GM12878 (cell line): Measurements from ENCODE around the gene OR52A1. TPM values are rescaled to one million over a fixed set of nuclear protein-coding genes. Genes with fewer than 3 reads are reported as not detected.
"Not testable (repeated sequence)": the region's sequence is repeated elsewhere in the genome, so short reads cannot be mapped to it uniquely, and the experiment has no call there.

ENCODE experiments used
- ATAC-seq: fragments of 200-7000 bp; cut with Tn5 transposase; 3 replicates; pipeline ENCODE4 v1.9.1; 2020; ENCODE audit warnings: mild to moderate bottlenecking, moderate library complexity
- BruUV-seq: library from RNA; stranded (reverse); fragments of 400-500 nt; replicated peaks from 2 replicates; lab custom pipeline; 2021; lab: Mats Ljungman, UMichigan
- CTCF ChIA-PET: fragments of 300-600 bp; sonication (Branson Sonifier 250); formaldehyde crosslinking; extraction: SDS; loops from one replicate; lab custom pipeline; 2021; ENCODE audit warnings: inconsistent platforms; lab: Yijun Ruan, JAX
- POLR2A ChIA-PET: fragments of 350-600 bp; formaldehyde crosslinking; extraction: SDS; loops from one replicate; lab custom pipeline; 2021; ENCODE audit warnings: inconsistent platforms; lab: Charles Lee
- RAD21 ChIA-PET: fragments of 300-600 bp; sonication (Branson Sonifier 250); formaldehyde crosslinking; loops from one replicate; lab custom pipeline; 2023; ENCODE audit warnings: antibody characterized with exemption; ENCODE audit not compliant: unreplicated experiment; lab: Charles Lee
- SMC1A ChIA-PET: fragments of 300-600 bp; sonication (Branson Sonifier 250); formaldehyde crosslinking; loops from one replicate; lab custom pipeline; 2023; ENCODE audit not compliant: unreplicated experiment, uncharacterized antibody; lab: Charles Lee
- DNase-seq: peaks from one replicate; pipeline ENCODE4 v3.0.0-alpha.2; 2011; ENCODE audit warnings: low read depth, low spot score
- FAIRE-seq: peaks from 3 replicates; lab custom pipeline; 2011; peaks lifted over from hg19 to GRCh38; lab: Jason Lieb, UNC
- H2AFZ ChIP-seq: 2 replicates; pipeline ENCODE4 v1.6.0; 2011; ENCODE audit warnings: low read depth, low read length, control low read depth; ENCODE audit not compliant: control insufficient read depth
- H3K27ac ChIP-seq: 2 replicates; pipeline ENCODE4 v1.5.1; 2011; ENCODE audit warnings: control low read depth; ENCODE audit not compliant: control insufficient read depth, insufficient read depth
- H3K27me3 ChIP-seq, 2 experiments: replicated peaks in 1 of 2; 2 replicates each; pipeline versions ENCODE4 v1.6.0 to v1.6.1; 2011; ENCODE audit warnings: low read length in 1 of 2; ENCODE audit not compliant: control insufficient read depth in 2 of 2, insufficient read depth in 2 of 2
- H3K36me3 ChIP-seq, 2 experiments: 2 replicates each; pipeline ENCODE4 v1.5.1; 2011; ENCODE audit warnings: low read length in 1 of 2; ENCODE audit not compliant: control insufficient read depth in 2 of 2, insufficient read depth in 2 of 2
- H3K4me1 ChIP-seq: 2 replicates; pipeline ENCODE4 v1.6.1; 2011; ENCODE audit warnings: mild to moderate bottlenecking, low read length, moderate library complexity, mixed read lengths; ENCODE audit not compliant: control insufficient read depth, insufficient read depth
- H3K4me2 ChIP-seq: 2 replicates; pipeline ENCODE4 v1.6.0; 2011; ENCODE audit warnings: control low read depth; ENCODE audit not compliant: control insufficient read depth, insufficient read depth
- H3K4me3 ChIP-seq: fragments of 200-600 bp; sonication (generic); 2 replicates; pipeline ENCODE4 v1.5.1; 2016
- H3K79me2 ChIP-seq: 2 replicates; pipeline ENCODE4 v1.6.0; 2011; ENCODE audit warnings: low read length; ENCODE audit not compliant: control insufficient read depth, insufficient read depth
- H3K9ac ChIP-seq: 2 replicates; pipeline ENCODE4 v1.8.0; 2011; ENCODE audit warnings: low read length, control low read depth, mixed read lengths; ENCODE audit not compliant: control insufficient read depth, insufficient read depth
- H3K9me3 ChIP-seq: replicated peaks from 3 replicates; pipeline ENCODE4 v1.5.1; 2011; ENCODE audit warnings: mild to moderate bottlenecking, low read length; ENCODE audit not compliant: control insufficient read depth, insufficient read depth
- H4K20me1 ChIP-seq: 2 replicates; pipeline ENCODE4 v1.6.0; 2011; ENCODE audit not compliant: control insufficient read depth, insufficient read depth
- BACH1 ChIP-seq: fragments of 450-650 bp; IDR thresholded peaks from 2 replicates; pipeline ENCODE4 v1.6.1; 2017; ENCODE audit warnings: mild to moderate bottlenecking, borderline replicate concordance
- IKZF1 ChIP-seq: fragments of 450-650 bp; conservative IDR thresholded peaks from 2 replicates; pipeline ENCODE4 v1.6.1; 2017; ENCODE audit warnings: antibody characterized with exemption, mild to moderate bottlenecking
- ZZZ3 ChIP-seq: IDR thresholded peaks from 2 replicates; pipeline ENCODE4 v1.6.1; 2011; ENCODE audit warnings: low read depth; ENCODE audit not compliant: control insufficient read depth, insufficient read length
- WGBS: methylation state at CpG from one replicate; pipeline ENCODE4 v1.1.6; 2016; ENCODE audit warnings: low lambda C conversion rate; ENCODE audit not compliant: insufficient replicate concordance, insufficient coverage; ENCODE audit errors: missing lambda C conversion rate; 5-methylcytosine and 5-hydroxymethylcytosine counted together
- in situ Hi-C: fragments of 300-500 bp; cut with MboI; formaldehyde crosslinking; loops from 9 replicates; pipeline ENCODE4 v1.14.3; 2018; ENCODE audit warnings: mixed read lengths
- intact Hi-C: fragments of 100-400 bp; cut with micrococcal nuclease; formaldehyde crosslinking; loops from one replicate; pipeline ENCODE4 v1.14.2; 2022; ENCODE audit not compliant: unreplicated experiment
- polyA plus RNA-seq, 11 experiments: library from polyadenylated mRNA; depleted of rRNA in 4 of 11; unstranded in 6 of 11; stranded (reverse) in 5 of 11; fragments of >200 nt; fragmentation: Nextera tagmentation in 4 of 11; fragmentation: Illumina TruSeq in 1 of 11; extraction: Ambion mirVana in 4 of 11; extraction: Trizol in 1 of 11; gene quantifications; 1 replicate in 1 of 11; 2 replicates in 10 of 11; pipeline versions ENCODE4 v1.2.1 to v1.2.3, GENCODE V29; 2011 to 2016; ENCODE audit warnings: inconsistent platforms in 2 of 11, missing spikeins in 2 of 11, low read depth in 1 of 11
- total RNA-seq, 4 experiments: library from RNA; depleted of rRNA in 3 of 4; stranded (reverse); fragments of >200 nt in 3 of 4; fragmentation: Illumina TruSeq in 1 of 4; extraction: Trizol in 1 of 4; gene quantifications; 2 replicates each; pipeline versions ENCODE4 v1.2.1 to v1.2.3, GENCODE V29; 2013 to 2021

The OR52A1 gene
- total and polyA plus RNA-seq, 10 of the 15 experiments (the other 5 are each of a cell fraction or from before 2014, with no cell fraction given), result not detected

GRCh38 chr11:5151713-5152153 lies 2.8 kb downstream of the OR52A1 start:
- no peak for ATAC-seq
- H3K4me2 ChIP-seq, result no peak overlapping the region
- intact Hi-C loops (no loop called here), in situ Hi-C loops (no loop called here)
- H3K4me3 ChIP-seq, result no peak overlapping the region
- H3K4me1 ChIP-seq, result no peaks in the 10 kb centered on the region
- H3K27ac ChIP-seq, result no peak overlapping the region
- H3K27me3 ChIP-seq, result no peaks in the 10 kb centered on the region
- TF ChIP-seq BACH1 (no peak), IKZF1 (no peak), ZZZ3 (no peak)
- ChIA-PET POLR2A (no interaction called here), CTCF (no interaction called here), SMC1A (no interaction called here), RAD21 (no interaction called here)
- H3K79me2 ChIP-seq, result no peaks in the 10 kb centered on the region
- no peak overlapping the region for H2AFZ ChIP-seq
- DNase-seq, result no peak
- no peaks in the 10 kb centered on the region for H3K36me3 ChIP-seq
- WGBS, result 24% methylated on average over 3 of the region's 3 CpGs
- no peak overlapping the region for H3K9ac ChIP-seq
- BruUV-seq, result no TSS peak
- FAIRE-seq, result no peak
- no peaks in the 10 kb centered on the region for H4K20me1 ChIP-seq
- H3K9me3 ChIP-seq, result no peaks in the 10 kb centered on the region

GRCh38 chr11:5144206-5144605 lies 10.4 kb downstream of the OR52A1 start:
- POLR2A ChIA-PET, H2AFZ ChIP-seq, H3K4me3 ChIP-seq, FAIRE-seq, BruUV-seq, DNase-seq, H3K9ac ChIP-seq, H3K27ac ChIP-seq, H3K27me3 ChIP-seq, H3K36me3 ChIP-seq, H4K20me1 ChIP-seq, H3K9me3 ChIP-seq, H3K79me2 ChIP-seq, H3K4me2 ChIP-seq, SMC1A ChIA-PET, H3K4me1 ChIP-seq, ATAC-seq, in situ Hi-C loops, intact Hi-C loops, RAD21 ChIA-PET: not testable (repeated sequence)
- CTCF ChIA-PET, result interaction anchor here (1.2 kb wide), 1 partner anchor 10 kb away, joined by 3 read pairs; the partner anchor contains the start of gene OR52A1
- WGBS, result 57% methylated on average over 21 of the region's 21 CpGs
